Cortex of kidney (tissue), 1 donor: ENCODE results near the gene KRT3.
"Not testable (repeated sequence)": the region's sequence is repeated elsewhere in the genome, so short reads cannot be mapped to it uniquely, and the experiment has no call there.

Source experiments
- DNase-seq: peaks from one replicate; lab custom pipeline; 2025; lab: John Stamatoyannopoulos, UW

Gene KRT3

DNA sequence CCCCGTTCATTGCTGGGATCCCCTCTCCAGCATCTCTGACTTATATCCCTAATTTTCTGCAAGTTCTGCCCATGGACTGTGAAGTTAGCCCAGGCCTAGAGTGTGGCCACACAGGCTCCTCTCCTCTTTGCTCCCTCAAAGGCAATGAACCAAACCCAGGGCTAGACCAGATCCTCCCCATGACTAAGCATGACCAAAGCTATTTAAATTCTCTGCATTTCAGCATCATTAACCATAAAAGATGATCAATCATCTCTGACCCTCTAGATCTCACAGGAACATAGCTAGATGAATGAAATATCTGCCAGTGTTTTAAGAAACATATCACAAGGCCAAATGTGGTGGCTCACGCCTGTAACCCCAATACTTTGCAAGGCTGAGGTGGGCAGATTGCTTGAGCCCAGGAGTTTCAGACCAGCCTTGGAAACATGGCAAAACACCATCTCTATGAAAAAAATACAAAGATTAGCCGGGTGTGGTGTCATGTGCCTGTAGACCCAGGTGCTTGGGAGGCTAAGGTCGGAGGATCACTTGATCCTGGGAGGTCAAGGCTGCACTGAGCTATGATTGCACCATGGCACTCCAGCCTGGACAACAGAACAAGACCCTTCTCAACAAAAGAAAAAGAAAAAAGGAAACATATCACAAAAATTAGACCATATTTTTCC is 2.2 kb upstream of the KRT3 start:
- no peak for DNase-seq

DNA sequence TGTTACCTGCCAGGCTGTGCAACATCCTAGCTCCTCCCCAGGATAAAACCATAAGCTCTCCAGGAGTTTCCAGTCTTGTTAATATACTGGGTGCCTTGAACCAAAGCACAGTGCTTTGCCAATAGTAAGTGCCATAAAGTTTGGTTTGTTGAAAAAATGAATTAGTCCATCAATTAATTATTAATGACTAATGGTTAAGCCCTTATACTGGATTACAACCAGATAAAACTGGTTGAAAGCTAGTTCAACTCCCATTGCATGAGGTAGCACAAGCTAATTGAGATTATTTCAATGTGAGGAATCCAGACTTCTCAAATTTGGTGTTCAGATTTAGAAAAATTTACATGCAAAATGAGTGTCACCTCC is 1.6 kb upstream of the KRT3 start:
- DNase-seq, result no peak

DNA sequence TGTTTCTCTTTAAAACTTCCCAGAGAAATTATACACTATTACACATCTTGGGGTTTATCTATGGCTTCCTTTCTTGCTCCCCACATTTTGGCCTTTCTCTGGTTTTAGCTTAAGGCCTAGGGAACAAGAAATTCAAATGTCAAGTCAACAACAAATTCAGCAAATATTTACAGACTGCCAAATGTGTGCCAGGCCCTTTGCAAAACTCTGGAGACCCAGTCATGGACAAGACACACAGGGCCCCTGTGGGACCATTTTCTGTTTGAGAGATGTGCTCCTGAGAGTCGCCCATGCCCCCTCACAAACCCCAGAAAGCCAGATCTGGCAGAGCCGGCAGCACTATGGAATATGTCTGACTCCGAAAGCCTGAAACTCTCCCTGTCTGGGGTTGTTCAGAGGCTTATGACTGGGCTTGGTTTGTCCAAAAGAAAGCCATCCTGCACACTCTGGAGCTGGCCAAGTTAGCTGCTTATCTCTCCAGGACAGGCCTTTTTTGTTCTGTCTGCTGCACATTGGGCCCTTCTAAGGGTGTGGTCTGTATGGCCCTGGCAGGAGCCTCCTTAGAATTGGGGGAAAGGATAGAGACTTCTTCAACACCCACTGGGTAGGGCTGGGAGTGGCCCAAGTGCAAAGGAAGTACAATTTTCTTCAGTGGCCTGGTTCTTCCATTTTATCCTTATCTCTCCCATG is 1.1 kb upstream of the KRT3 start:
- DNase-seq, result no peak

DNA sequence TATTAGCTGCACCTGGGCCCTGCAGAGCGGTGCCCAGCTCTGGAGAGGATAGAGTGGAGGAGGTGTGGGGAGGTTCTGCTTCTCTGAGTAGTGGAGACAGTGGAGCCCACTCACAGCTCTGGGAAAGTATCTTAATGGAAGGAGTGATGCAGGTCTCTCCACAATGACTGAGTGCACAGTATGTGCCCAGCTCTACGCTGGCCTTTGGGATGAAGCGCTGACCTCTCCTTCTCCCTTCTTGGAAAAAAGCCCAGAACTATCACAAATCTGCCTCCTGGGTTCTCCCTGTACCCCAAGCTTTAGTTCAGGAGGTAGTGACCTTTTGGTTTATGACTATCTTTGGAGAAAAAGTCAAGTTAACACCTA is 495 bp upstream of the KRT3 start:
- no peak for DNase-seq

DNA sequence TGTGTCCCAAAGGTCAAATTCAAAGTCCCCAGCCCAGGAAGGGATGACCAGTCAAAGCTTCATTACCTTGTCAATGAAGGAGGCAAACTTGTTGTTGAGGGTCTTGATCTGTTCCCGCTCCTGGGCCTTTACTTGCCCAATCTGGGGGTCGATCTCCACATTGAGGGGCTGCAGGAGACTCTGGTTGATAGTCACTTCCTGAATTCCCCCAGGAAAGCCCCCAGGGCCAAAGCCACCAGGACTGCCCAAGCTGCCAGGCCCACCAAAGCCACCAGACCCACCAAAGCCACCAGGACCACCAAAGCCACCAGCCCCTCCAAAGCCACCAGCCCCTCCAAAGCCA is 614 bp downstream of the KRT3 start:
- DNase-seq, result not testable (repeated sequence)

DNA sequence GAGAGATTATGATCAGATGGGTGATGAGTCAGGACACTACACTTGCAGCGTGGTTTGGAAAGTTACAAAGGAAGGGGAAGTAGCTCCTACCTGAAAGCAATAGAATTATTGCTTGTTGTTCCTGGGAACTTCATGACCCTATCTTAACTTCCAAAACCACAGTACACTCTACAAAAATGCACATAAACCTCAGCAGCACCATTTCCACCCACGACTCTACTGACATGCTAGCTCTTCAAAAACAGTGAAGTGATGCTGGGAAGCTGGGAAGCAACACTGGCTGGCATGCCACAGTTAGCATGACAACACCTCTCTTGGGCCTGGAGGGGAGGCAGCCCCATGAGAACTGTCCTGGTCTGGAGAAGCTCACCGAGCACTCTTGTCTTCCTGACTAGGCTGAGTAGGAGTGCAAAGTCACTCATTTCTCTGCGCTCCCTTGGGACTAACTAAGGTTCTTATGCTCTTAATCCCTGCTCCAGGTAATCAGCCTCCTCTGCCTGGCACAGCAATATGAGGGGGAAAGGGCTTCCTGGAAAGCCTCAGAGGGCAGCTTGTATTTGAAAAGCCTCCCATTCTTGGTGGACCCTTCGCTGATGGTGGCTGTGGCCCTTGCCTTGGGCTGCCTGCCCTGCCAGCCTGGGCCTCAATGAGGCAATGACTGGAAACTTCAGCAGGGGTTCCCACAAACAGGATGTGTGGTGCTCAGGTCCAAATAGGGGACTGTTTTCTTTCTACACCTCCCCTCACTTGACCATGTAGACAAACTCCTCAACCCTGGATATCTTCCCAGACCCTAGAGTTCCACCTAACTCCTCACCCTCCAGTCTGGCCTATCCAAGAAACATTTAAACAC is 1.2 kb downstream of the KRT3 start:
- no peak for DNase-seq

DNA sequence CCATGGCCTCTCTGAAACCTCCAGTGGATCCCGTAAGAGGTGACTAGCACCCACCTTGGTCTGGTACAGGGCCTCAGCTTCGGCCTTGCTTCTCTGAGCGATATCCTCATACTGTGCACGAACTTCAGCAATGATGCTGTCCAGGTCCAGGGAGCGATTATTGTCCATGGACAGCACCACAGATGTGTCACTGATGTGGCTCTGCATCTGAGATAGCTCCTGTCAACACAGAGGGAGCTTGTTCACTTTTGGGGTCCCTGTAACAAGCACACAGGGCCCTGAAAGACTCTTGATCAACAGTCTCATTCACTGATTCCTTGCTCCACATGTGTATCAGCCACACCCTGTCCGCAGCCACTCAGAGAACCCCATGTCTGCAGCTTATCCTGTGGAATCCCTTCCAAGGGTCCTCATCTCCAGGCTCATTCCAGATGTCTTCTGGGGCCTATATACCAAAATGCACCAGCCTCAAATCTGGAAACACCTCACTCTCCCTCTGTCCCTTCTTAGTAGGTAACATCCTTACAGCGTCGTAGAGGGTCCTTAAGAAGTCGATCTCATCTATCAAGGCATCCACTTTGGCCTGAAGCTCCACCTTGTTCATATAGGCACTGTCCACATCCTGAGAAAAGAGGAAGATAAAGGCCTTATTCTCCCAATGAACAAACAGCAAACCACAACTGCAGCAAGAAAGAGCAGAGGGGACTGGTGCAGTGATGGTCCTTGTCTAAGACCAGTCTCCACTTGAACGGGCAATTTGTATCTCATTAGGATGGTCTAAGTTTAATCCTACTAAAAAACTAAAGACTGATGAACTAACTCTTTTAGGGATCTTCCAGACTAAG is 3.5 kb downstream of the KRT3 start:
- DNase-seq, result no peak

DNA sequence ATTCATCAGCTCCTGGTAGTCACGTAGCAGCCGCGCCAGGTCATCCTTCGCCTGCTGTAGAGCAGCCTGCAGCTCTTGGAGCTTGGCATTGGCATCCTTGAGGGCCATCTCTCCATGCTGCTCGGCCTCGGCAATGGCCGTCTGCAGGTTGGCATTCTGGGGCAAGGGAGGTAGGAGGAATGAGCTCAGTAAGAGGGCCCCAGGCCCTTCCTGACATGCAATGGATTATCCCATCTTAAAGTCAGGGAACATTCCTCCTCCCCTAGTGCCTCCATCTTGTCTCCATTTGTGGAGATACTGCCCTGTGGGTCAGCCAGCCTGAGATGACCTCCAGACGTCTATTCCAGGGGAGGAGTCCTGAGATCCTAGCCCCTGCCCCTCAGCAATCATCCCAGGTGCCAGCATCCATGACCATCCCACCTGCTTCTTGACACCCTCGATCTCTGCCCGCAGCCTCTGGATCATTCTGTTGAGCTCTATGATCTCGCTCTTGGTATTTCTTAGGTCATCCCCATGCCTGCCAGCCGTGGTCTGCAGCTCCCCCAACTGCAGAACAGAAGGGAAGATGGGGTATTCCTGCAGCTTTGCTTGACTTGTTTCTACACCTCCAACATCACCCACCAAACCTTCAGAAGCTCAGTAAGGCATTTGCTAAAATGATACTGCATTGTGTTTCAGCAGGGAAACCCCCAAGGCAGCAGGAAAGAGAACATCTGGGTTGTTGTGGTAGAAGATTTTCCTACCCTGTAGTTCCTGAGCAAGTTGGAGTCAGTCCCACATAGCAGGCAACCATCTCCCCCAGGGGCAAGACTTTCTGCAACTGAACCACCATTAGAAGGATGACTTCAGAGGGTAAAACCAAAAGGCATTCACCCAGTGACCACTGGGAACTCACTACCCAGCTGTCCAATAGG is 4.4 kb downstream of the KRT3 start:
- DNase-seq, result no peak

DNA sequence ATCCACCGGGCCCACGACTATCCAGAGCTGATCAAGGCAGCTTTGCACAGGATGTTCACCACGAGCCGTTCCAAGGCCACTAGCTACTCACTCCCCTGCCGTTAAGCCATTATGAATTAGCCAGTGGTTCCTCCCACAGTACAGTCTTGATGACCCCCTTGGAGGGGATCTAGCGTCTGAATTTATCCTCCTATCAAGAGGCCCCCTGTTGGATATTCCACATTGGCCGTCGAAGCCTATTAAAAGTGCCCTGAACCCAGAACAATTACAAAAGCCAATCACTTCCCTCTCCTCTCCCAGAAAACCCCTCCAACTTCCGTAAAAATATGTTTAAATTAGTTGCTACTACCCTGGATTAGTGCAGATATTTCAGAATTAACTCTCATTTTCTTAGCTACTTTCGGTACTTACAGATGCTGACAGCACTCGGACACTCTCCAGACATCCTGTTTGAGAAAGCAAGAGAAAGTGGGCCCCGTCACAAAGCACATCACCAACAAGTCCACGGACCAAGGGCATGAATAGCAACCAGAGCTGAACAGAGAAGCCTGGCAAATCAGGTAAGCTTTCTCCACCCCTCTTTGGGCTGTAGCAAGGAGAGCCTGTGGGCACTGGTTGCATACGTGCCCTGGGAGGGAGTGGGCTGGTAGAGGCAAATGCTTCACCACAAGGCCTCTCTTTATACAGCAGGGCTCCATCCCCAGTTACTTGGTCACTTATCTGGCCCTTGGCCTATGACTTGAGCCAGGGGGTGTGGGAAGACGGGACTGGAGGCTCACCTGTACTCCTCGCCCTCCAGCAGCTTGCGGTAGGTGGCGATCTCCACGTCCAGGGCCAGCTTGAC is 5.3 kb downstream of the KRT3 start:
- no peak for DNase-seq

DNA sequence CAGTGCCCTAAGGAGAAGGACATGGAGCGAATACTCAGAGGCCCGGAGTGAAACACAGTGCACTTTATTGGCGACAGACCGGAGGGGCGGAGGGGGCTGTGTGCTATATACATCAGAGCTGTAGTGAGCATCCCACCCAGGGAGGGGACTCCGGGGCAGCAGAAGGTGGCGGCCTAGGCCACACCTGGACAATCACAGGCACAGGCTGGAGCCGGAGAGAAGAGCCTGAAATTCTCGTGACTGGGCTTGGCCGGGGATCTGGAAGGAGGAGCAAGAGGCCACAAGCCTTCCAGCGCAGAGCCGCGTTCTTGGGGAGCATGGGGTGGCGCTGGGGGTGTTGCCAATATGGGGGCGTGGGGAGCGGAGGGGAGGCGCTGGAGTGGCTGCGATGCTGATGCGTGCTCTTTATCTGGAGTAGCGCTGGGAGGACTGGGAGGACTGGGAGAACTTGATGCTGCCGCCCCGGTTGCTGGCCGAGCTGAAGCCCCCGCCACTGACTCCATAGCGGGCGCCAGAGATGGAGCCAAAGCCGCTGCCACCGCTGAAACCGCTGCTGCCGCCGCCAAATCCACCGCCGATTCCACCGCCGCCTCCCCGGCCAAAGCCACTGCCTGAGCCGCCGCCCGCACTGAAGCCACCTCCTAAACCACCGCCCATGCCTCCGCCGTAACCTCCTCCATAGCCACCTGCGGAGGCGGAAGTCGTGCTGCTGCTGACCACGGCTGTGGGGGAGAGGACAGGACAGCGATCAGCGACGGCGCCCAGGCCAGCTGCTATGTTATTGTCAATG is 6.1 kb downstream of the KRT3 start:
- DNase-seq, result no peak

DNA sequence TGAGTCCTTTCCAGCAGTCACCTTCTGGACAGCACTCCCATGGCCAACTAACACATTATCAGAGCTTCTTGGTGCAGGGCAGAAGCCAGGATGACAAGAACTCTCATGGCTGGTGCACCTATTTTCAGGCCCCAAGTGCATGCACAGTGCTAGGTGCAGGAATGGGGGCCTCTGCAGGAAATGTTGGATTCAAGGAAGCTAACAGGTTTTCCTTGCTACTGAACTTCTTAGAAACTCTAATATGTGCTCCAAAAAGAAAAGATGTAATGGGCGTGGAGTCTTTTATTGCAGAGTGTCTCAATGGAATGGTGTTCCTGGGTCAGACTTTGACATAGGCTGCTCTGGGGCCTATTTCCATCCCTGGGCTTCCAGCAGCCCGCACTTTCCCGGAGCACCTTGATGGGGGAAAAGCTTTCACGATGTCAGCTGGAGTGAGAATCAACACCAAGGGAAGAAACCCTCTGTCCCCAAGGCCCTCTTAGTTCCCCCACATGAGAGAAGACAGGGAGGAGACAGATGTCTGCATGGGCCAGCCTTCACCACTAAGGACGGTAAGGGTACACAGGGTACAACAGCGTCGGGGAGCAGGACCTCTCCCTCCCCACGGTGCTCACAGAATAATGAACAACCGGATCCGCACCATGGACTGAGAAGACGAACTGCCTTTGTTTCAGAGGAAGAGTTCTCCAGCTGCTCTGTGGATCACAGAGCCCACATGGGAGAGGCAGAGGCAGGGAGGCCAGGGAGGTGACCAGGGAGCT is 6.9 kb downstream of the KRT3 start:
- DNase-seq, result no peak

DNA sequence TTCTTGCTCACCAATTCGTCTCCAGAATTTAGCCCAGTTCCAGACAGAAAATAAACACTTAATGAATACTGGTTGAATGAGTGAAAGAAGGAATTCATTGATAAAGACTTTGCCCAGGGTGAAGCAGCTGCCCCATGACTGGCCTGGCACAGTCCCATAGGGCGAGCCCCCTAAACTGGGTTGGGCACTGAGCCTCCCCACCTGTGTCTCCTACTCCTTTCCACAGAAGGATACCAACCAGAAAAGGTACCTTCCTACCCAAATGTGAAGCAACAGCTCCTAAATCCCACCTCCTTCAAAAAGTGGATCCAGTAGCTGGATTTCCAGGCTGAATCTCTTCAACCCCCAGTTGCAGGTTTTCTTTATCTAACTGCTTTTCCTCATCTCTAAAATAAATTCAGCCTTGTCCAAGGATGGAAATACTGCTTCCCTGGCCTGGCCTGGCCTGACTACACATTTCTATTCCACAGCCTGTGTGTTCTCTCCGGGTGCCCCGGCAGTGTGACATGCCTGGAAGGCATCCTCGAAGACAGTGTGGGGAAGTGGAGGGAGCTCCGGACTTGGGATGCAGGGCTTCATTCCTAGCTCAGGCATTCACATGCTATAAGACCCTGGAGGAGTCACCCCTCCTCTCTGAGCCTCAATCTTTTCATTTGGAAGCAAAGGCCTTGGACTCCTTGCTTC is 7.6 kb downstream of the KRT3 start:
- no peak for DNase-seq

DNA sequence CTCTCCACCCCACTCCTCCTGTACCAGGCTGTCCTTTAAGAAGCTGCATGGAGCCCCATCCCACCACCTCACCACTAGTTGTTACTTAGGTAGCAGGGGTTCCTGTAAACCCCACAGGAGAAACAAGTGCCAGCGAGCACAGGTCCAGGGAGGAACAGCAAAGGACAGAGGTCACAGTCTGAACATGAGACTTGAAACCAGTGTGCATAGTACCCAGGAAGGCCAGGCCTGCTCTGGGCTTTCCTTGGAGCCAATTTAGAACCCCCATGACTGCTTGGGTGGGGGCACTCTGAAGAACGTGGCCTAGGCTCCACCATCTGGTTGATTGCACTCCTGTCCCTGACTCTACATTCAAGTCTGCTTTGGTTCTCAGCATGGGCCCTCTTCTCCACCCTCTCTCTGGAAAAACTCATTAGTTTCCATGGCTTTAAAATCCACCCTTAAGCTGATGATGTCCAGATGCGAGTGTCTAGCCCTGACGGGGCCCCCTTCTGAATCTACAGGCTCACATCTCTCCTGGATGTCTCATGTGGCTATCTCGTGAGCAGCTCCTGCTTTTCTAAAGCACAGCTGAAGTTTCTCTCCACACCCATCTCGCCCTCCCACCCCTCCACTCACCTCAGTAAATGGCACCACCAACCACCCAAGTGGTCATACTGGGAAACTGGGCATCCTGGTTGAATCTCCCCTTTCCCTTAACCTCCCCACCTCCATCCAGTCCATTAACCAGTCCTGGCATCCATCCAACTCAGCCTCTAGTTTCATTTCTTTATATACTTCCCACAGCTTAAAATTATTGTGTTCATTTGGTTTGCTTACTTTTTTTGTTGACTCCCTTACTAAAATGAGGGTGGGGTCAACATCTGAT is 8.4 kb downstream of the KRT3 start:
- DNase-seq, result no peak

DNA sequence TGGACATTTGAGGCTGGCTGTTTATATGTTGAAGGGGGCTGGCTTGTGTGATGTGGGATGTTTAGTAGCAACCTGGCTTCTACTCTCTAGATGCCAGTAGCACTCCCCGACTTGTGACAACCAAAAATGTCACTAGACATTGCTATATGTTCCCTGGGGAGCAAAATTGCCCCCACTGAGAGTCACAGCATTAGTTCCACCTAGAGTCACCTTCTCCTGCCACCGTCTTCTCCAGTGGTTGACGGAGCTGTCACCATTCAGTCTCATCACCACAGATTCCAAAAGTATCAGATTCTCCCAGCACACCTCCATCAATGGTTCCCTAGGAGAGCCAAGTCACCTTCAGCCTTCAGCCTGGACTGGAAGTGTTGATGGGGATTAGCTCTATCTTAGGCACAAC is 11.0 kb downstream of the KRT3 start:
- DNase-seq, result no peak

DNA sequence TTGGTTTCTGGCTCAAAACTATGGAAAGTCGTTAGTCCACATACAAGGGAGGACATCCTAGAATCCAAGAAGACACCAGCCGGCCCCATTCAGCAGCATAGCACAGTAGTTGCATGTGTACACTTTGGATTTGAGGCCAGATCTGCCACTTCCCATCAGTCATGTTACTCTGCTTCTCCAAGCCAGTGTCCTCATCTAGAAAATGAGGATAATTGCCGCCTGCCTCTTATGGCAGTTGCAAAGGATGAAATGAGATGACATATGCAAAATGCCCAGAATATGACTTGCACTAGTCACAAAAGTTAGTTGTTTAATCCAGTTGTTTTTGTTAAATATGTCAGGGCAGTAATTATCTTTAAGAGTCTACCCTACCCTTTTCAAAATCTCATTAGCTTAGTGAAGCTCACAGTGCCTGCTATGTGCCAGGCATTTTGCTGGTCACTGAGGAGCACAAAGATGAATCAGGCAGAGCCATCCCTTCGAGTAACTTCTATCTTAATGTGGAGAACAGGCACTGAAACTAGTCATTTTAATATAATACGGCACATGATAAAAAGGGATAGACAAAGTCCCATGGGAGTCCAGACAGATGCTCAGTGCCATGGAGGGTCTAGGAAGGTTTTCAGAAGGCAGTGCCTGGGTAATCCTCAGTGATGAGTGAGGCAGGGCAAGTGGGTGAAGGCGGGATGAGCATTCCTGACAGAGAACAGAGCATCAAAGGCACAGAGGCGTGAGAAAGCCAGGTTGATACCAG is 12.2 kb downstream of the KRT3 start:
- no peak for DNase-seq

DNA sequence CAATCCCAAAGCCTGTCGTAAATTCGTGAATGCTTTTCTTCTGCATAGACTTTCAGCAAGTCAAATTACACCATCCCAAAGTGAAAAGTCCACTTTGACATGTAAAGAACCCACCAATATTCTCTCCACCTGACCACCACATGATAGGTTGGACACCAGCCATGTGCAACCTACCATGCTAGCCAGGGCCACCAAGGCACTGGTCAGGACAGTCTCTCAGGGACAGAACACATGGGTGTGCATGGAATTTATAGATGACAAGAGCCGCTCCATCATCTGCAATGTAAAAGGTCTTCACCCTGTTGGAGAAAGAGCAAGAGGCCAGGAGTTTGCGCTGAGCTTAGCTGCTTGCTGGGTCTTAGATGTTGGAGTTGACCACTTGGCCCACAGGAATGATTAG is 13.4 kb downstream of the KRT3 start:
- DNase-seq, result no peak
